Keratinocyte (primary cell): Measurements from ENCODE around the gene NUP107.

Source experiments
- CTCF ChIP-seq, 3 experiments: IDR thresholded peaks in 1 of 3; conservative IDR thresholded peaks in 1 of 3; optimal IDR thresholded peaks in 1 of 3; 2 replicates in 2 of 3; 3 replicates in 1 of 3; pipeline versions ENCODE3 to v1.5.1; 2011; ENCODE audit warnings: low read length in 3 of 3, mild to moderate bottlenecking in 3 of 3, moderate library complexity in 2 of 3, control low read depth in 1 of 3, inconsistent platforms in 1 of 3; ENCODE audit not compliant: insufficient read depth in 2 of 3; ENCODE audit errors: extremely low read depth in 1 of 3
- EZH2 ChIP-seq: IDR thresholded peaks from one replicate; pipeline ENCODE4 v1.6.1; 2012; ENCODE audit warnings: inconsistent platforms, mild to moderate bottlenecking, low read length, moderate library complexity

- TF ChIP-seq CTCF (optimal IDR thresholded peaks at IDR 0.05 in 1 of 3, IDR thresholded peaks at IDR 0.05 in 1 of 3, conservative IDR thresholded peaks at IDR 0.05 in 1 of 3; ENCODE audit: extremely low read depth in 1 of 3, insufficient read depth in 2 of 3, low read length in 3 of 3) (no peak), EZH2 (no peak)
These were observed 56.6 kb downstream of the NUP107 start for GRCh38 chr12:68743356-68743755.
